Measurements from ENCODE around the gene FGFBP1.

The FGFBP1 gene

GRCh38 chr4:15910155-15910940, 28.2 kb downstream of the FGFBP1 start:
- DNase-seq: no peak

GRCh38 chr4:15907430-15907829, 31.1 kb downstream of the FGFBP1 start:
- DNase-seq: no peak

- DNase-seq: no peak
These were observed 32.5 kb downstream of the FGFBP1 start for GRCh38 chr4:15906020-15906443.

- no peak for DNase-seq
These were observed 35.8 kb downstream of the FGFBP1 start for GRCh38 chr4:15902746-15903145.

GRCh38 chr4:15901998-15902397, 36.5 kb downstream of the FGFBP1 start:
- DNase-seq: no peak

GRCh38 chr4:15901007-15901406, 37.5 kb downstream of the FGFBP1 start:
- no peak for DNase-seq

GRCh38 chr4:15899511-15899910, 39.0 kb downstream of the FGFBP1 start:
- DNase-seq: no peak

- no peak for DNase-seq
These were observed 39.6 kb downstream of the FGFBP1 start for GRCh38 chr4:15898902-15899301.

- DNase-seq: no peak
These were observed 41.0 kb downstream of the FGFBP1 start for GRCh38 chr4:15897577-15897976.

GRCh38 chr4:15894921-15895916, 43.3 kb downstream of the FGFBP1 start:
- no peak for DNase-seq

- DNase-seq: no peak
These were observed 44.1 kb downstream of the FGFBP1 start for GRCh38 chr4:15894393-15894792.

- no peak for DNase-seq
These were observed 44.6 kb downstream of the FGFBP1 start for GRCh38 chr4:15893962-15894361.

GRCh38 chr4:15891312-15891711, 47.2 kb downstream of the FGFBP1 start:
- DNase-seq: no peak

- DNase-seq: no peak
These were observed 48.2 kb downstream of the FGFBP1 start for GRCh38 chr4:15890246-15890829.

GRCh38 chr4:15888515-15888914, 50.0 kb downstream of the FGFBP1 start:
- DNase-seq: no peak
